Skin epidermis (tissue), 12 donors: ENCODE results near the gene SUPT16H.

ENCODE experiments used
- H3K27ac ChIP-seq, 21 experiments: fragments of 200-600 bp; sonication (generic) in 11 of 21; one replicate each; pipeline ENCODE4 v1.5.0; 2020; ENCODE audit warnings: mild to moderate bottlenecking in 3 of 21, inconsistent platforms in 2 of 21, moderate library complexity in 2 of 21
- H3K4me3 ChIP-seq, 7 experiments: fragments of 200-600 bp; sonication (generic) in 2 of 7; one replicate each; pipeline ENCODE4 v1.5.0; 2020; ENCODE audit warnings: inconsistent platforms in 2 of 7, mild to moderate bottlenecking in 2 of 7, moderate library complexity in 1 of 7

SUPT16H gene

GRCh38 chr14:21369949-21370679 is 13.7 kb downstream of the SUPT16H start:
- Histone ChIP-seq H3K4me3 (no peak overlapping the region), H3K27ac (no peak overlapping the region)

- Histone ChIP-seq H3K4me3 (no peak overlapping the region), H3K27ac (no peak overlapping the region)
Observed at GRCh38 chr14:21367582-21368144, 16.2 kb downstream of the SUPT16H start.

GRCh38 chr14:21356511-21356910 is 27.3 kb downstream of the SUPT16H start:
- H3K27ac ChIP-seq: no peak overlapping the region
- no peak overlapping the region for H3K4me3 ChIP-seq

- no peak overlapping the region for H3K4me3 ChIP-seq
- no peak overlapping the region for H3K27ac ChIP-seq
Observed at GRCh38 chr14:21352587-21352986, 31.2 kb downstream of the SUPT16H start.

GRCh38 chr14:21350539-21350938 is 33.3 kb downstream of the SUPT16H start:
- Histone ChIP-seq H3K27ac (no peak overlapping the region), H3K4me3 (no peak overlapping the region)

- Histone ChIP-seq H3K27ac (peak overlapping the region in 1 of 21 experiments; percentile 1), H3K4me3 (no peak overlapping the region)
Observed at GRCh38 chr14:21347201-21347600, 36.6 kb downstream of the SUPT16H start.

- Histone ChIP-seq H3K4me3 (no peak overlapping the region), H3K27ac (peak overlapping the region in 1 of 21 experiments; percentile 1)
Observed at GRCh38 chr14:21346532-21347135, 37.2 kb downstream of the SUPT16H start.

- H3K4me3 ChIP-seq: no peak overlapping the region
- H3K27ac ChIP-seq: no peak overlapping the region
Observed at GRCh38 chr14:21343035-21343794, 40.6 kb downstream of the SUPT16H start.

GRCh38 chr14:21334202-21334906 is 49.5 kb downstream of the SUPT16H start:
- no peak overlapping the region for H3K27ac ChIP-seq
- H3K4me3 ChIP-seq: no peak overlapping the region

GRCh38 chr14:21332950-21333349 is 50.9 kb downstream of the SUPT16H start:
- no peak overlapping the region for H3K27ac ChIP-seq
- no peak overlapping the region for H3K4me3 ChIP-seq

- Histone ChIP-seq H3K4me3 (no peak overlapping the region), H3K27ac (no peak overlapping the region)
Observed at GRCh38 chr14:21326972-21327371, 56.8 kb downstream of the SUPT16H start.

- no peak overlapping the region for H3K4me3 ChIP-seq
- H3K27ac ChIP-seq: no peak overlapping the region
Observed at GRCh38 chr14:21322716-21323115, 61.1 kb downstream of the SUPT16H start.

GRCh38 chr14:21320913-21321312 is 62.9 kb downstream of the SUPT16H start:
- Histone ChIP-seq H3K27ac (no peak overlapping the region), H3K4me3 (no peak overlapping the region)

- H3K4me3 ChIP-seq: no peak overlapping the region
- no peak overlapping the region for H3K27ac ChIP-seq
Observed at GRCh38 chr14:21317398-21317797, 66.4 kb downstream of the SUPT16H start.

- Histone ChIP-seq H3K4me3 (no peak overlapping the region), H3K27ac (no peak overlapping the region)
Observed at GRCh38 chr14:21313512-21313911, 70.3 kb downstream of the SUPT16H start.

GRCh38 chr14:21311614-21312013 is 72.2 kb downstream of the SUPT16H start:
- H3K27ac ChIP-seq: no peak overlapping the region
- no peak overlapping the region for H3K4me3 ChIP-seq

- Histone ChIP-seq H3K4me3 (no peak overlapping the region), H3K27ac (no peak overlapping the region)
Observed at GRCh38 chr14:21309956-21310355, 73.9 kb downstream of the SUPT16H start.

- H3K4me3 ChIP-seq: peak overlapping the region in 6 of 7 experiments; percentile 6 to 37 (median 20)
Observed at GRCh38 chr14:21309238-21309636, 74.6 kb downstream of the SUPT16H start.

GRCh38 chr14:21308479-21309237 is 75.2 kb downstream of the SUPT16H start:
- Histone ChIP-seq H3K27ac (peak overlapping the region in 15 of 21 experiments; percentile 20 to 79 (median 63)), H3K4me3 (peak overlapping the region in 6 of 7 experiments; percentile 9 to 37 (median 20))

More at GRCh38 chr14:21309238-21309636, 74.6 kb downstream of the SUPT16H start:
- H3K27ac ChIP-seq: peak overlapping the region in 11 of 21 experiments; percentile 24 to 79 (median 63)
